ENCODE results near the gene HSPA9.
"Not testable (repeated sequence)": the region's sequence is repeated elsewhere in the genome, so short reads cannot be mapped to it uniquely, and the experiment has no call there.

Gene HSPA9

GRCh38 chr5:138529812-138530211 is 45.4 kb downstream of the HSPA9 start:
- no peak for DNase-seq (ENCODE audit: low spot score)

GRCh38 chr5:138528744-138529469 is 46.3 kb downstream of the HSPA9 start:
- DNase-seq (ENCODE audit: low spot score): no peak

- no peak for DNase-seq (ENCODE audit: low spot score)
These were observed 47.0 kb downstream of the HSPA9 start for GRCh38 chr5:138528208-138528607.

GRCh38 chr5:138527170-138527569 is 48.0 kb downstream of the HSPA9 start:
- DNase-seq (ENCODE audit: low spot score): no peak

- no peak for DNase-seq (ENCODE audit: low spot score)
These were observed 51.8 kb downstream of the HSPA9 start for GRCh38 chr5:138523406-138523805.

- no peak for DNase-seq (ENCODE audit: low spot score)
These were observed 54.2 kb downstream of the HSPA9 start for GRCh38 chr5:138520971-138521370.

GRCh38 chr5:138517437-138517836 is 57.8 kb downstream of the HSPA9 start:
- DNase-seq (ENCODE audit: low spot score): no peak

GRCh38 chr5:138515556-138516245 is 59.5 kb downstream of the HSPA9 start:
- no peak for DNase-seq (ENCODE audit: low spot score)

GRCh38 chr5:138514021-138514420 is 61.2 kb downstream of the HSPA9 start:
- DNase-seq (ENCODE audit: low spot score): no peak

- no peak for DNase-seq (ENCODE audit: low spot score)
These were observed 66.2 kb downstream of the HSPA9 start for GRCh38 chr5:138508958-138509357.

GRCh38 chr5:138507485-138507884 is 67.7 kb downstream of the HSPA9 start:
- DNase-seq (ENCODE audit: low spot score): not testable (repeated sequence)

GRCh38 chr5:138506370-138507306 is 68.6 kb downstream of the HSPA9 start:
- DNase-seq (ENCODE audit: low spot score): no peak

- no peak for DNase-seq (ENCODE audit: low spot score)
These were observed 70.4 kb downstream of the HSPA9 start for GRCh38 chr5:138504799-138505198.

Data from HuH-7.5 (cell line).